ENCODE data around the gene PTPRN2.

The PTPRN2 gene

DNA sequence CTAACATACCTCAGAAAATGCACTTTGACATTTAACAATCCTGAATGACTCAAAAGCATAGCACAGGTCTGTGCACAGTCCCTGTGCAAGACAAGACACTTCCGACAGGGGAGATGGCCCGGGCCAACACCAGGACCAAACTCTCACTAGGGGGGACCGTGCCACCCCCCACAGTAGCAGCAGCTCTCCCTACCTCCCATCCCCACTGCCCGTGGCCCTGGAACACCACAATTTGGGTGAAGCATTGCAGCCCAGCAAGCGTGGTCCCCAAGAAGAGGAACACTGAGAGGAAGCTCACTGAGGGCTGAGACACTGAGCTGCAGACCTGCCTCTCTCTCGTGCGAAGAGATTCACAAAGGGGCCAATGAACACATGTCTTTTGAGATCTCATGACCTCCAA is 26.0 kb downstream of the PTPRN2 start:
- no peak overlapping the region for H3K4me3 ChIP-seq (ENCODE audit: low read depth, low read length)
- TF ChIP-seq CTCF (IDR thresholded peaks at IDR 0.05; ENCODE audit: borderline replicate concordance, insufficient read depth, low read depth, low read length) = no peak

DNA sequence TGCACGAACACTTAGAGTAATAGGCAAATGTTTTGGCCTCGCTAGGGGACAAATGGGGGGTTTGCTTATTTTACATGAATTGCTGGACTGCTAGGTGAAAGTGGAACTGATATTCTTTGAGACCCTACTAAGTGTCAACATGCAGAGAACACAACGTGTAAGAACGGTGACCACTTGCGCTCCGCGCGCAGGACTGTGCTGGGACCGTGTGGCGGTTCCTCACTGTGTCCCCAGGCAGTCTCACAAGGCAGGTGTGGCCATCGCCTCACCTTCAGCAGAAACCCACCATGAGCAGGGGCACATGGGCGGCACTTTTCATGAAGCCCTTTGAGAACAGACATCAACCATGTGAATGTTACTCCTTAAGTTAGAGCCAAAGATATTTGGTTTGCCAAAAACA is 27.2 kb downstream of the PTPRN2 start:
- TF ChIP-seq CTCF (IDR thresholded peaks at IDR 0.05; ENCODE audit: borderline replicate concordance, insufficient read depth, low read depth, low read length) = no peak
- H3K4me3 ChIP-seq (ENCODE audit: low read depth, low read length) = no peak overlapping the region

DNA sequence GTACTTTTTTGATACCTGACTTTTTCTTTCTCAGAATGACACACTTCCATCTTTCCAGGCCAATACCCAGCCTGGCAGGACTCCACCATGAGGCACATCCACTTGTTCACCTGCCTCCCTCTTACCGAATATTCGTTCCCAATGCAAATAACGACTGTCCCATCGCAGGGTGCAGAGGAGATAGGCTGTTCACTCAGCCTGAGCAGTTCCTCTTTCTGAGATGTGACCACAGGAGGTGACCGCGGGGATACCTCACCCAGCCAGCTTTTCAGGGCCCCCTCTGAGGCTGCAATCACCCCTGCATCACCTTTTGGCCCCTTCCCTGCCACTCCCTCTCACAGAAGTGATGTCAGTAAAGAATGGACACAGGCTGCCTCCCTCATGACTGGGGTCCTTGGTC is 28.3 kb downstream of the PTPRN2 start:
- H3K4me3 ChIP-seq (ENCODE audit: low read depth, low read length) = no peak overlapping the region
- TF ChIP-seq CTCF (IDR thresholded peaks at IDR 0.05; ENCODE audit: borderline replicate concordance, insufficient read depth, low read depth, low read length) = no peak

- no peak for TF ChIP-seq CTCF (IDR thresholded peaks at IDR 0.05; ENCODE audit: borderline replicate concordance, insufficient read depth, low read depth, low read length)
- H3K4me3 ChIP-seq (ENCODE audit: low read depth, low read length) = no peak overlapping the region
Measured at GRCh38 chr7:158558816-158559215, 28.8 kb downstream of the PTPRN2 start.

- no peak for TF ChIP-seq CTCF (IDR thresholded peaks at IDR 0.05; ENCODE audit: borderline replicate concordance, insufficient read depth, low read depth, low read length)
- no peak overlapping the region for H3K4me3 ChIP-seq (ENCODE audit: low read depth, low read length)
Measured at GRCh38 chr7:158557441-158557755, 30.2 kb downstream of the PTPRN2 start.

DNA sequence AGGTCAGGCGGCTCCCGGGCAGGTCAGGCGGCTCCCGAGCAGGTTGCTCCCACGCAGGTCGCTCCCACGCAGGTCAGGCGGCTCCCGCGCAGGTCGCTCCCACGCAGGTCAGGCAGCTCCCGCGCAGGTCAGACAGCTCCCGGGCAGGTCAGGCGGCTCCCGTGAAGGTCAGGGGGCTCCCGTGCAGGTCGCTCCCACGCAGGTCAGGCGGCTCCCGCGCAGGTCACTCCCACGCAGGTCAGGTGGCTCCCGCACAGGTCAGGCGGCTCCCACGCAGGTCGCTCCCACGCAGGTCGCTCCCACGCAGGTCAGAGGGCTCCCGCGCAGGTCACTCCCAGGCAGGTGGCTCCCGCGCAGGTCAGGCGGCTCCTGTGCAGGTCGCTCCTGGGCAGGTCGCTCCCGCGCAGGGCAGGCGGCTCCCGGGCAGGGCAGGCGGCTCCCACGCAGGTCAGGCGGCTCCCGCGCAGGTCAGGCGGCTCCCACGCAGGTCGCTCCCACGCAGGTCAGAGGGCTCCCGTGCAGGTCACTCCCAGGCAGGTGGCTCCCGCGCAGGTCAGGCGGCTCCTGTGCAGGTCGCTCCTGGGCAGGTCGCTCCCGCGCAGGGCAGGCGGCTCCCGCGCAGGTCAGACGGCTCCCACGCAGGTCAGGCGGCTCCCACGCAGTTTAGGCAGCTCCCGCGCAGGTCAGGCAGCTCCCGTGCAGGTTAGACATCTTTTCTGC is 30.7 kb downstream of the PTPRN2 start:
- no peak for TF ChIP-seq CTCF (IDR thresholded peaks at IDR 0.05; ENCODE audit: borderline replicate concordance, insufficient read depth, low read depth, low read length)
- no peak overlapping the region for H3K4me3 ChIP-seq (ENCODE audit: low read depth, low read length)

DNA sequence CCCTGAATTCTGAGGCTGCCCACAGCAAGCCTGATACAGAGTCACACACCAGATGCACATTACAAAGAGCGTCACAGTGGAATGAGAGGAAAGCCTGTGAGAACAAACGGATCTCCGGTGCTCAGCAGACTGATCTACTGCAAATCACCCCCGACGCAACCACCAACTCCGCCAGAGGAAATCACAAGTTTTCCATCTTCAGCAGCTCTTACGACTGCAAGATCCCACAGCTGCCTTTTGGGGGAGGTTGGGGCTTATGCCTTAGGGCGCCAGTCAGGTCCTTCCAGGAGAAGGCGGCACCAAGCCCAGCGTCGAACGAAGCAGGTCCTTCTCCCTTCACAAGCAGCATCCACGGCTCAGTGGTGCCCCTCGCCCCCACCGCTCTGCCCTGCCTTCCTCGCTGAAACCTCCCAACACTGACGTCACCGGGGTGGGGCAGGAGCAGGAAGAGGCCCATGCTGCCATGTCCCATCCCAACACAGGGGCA is 32.5 kb downstream of the PTPRN2 start:
- no peak overlapping the region for H3K4me3 ChIP-seq (ENCODE audit: low read depth, low read length)
- no peak for TF ChIP-seq CTCF (IDR thresholded peaks at IDR 0.05; ENCODE audit: borderline replicate concordance, insufficient read depth, low read depth, low read length)
